GF-D8 (cell line): ENCODE results near the gene GOLT1A.

ENCODE experiments used
- DNase-seq: peaks from one replicate; lab custom pipeline; 2025; lab: John Stamatoyannopoulos, UW

GOLT1A gene, protein sequence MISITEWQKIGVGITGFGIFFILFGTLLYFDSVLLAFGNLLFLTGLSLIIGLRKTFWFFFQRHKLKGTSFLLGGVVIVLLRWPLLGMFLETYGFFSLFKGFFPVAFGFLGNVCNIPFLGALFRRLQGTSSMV

DNA sequence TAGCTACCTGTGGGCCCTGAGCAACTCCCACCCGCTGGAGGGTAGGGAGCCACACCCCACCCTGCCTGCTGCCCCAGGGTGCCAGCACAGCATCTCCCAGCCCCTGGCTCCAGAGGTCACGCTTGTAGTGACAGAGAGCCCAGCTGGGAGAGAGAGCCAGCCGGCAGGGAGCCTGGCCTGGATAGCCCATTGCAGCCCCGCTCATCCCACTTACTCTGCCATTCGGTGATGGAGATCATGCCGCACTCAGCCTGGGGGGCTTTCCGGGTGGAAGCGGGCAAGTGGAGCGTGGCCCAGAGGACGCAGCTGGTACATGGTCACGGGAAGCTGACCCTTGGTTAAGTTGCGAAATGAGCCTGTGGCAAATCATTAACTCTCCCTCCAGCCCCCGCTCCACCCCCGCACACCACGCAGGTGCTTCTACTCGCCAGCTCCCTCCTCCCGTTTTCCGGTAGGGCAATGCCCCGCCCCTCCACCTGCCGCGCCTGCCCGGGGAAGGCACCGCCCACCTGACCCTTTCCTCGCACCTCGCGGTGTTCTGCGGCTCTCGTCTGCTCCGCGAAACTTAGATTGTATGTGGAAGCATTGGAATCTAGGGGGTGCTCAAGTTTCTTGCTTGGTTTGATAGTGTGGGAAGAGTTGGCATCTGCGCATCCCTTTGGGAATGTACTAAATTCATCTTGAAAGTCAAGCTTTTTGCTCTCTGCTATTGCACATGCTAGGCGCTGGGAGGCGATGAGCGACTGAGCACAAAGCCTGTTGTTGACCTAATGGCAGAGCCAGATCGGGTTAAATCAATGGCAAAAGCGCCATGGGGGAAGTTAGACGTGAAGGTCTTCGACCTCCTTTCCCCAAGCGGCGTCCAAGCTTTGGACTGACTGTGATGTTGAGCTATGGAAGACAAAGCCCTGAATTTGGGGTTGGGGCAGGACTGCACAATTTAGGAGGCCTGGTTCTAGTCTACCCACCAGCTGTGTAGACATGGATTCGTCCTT lies at the start of gene GOLT1A:
Gene GOLT1A, minus strand, starts transcription at position 321 of the 995 bp plus-strand sequence. Its CDS starts 82 bp downstream, at position 239.
- no peak for DNase-seq

- DNase-seq = no peak
These were observed 49.6 kb upstream of the GOLT1A start for GRCh38 chr1:204263254-204263910.

GRCh38 chr1:204262506-204263253 lies 48.9 kb upstream of the GOLT1A start:
- no peak for DNase-seq

DNA sequence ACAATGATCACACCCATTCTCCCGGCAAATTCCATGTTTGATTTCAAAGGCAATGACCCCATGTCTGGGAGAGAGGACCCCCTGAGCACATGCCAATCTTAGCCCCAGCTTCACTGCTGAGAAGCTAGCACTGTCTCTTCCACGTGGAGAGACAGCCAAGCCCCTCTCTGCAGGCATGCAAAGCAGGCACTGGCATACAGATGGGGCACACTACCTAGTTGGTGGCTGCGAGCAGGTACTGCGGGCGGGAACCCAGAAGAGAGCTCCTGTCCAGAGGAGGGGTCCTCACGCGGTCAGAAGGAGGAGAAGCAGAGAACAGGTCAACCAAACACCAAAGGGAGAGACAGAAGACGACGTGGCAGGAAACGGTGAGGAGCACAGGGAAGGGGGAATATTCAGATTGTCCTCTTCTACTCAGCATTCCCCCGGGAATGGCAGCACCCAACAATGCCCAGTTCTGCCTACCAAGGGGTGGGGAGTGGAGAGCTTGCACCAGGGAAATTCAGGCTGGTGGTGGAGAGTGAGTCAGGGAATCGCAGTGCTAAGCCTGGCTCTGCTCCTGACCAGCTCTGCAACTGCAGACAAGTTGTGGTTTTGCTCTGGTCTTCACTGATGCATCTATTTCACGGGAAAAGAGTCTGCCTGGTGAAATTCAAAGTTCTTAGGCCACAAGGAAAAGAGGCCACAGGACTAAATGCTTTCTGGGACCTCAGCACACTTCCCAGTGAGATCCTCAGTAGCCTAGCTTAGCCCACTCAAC lies 48.1 kb upstream of the GOLT1A start:
- DNase-seq = no peak

DNA sequence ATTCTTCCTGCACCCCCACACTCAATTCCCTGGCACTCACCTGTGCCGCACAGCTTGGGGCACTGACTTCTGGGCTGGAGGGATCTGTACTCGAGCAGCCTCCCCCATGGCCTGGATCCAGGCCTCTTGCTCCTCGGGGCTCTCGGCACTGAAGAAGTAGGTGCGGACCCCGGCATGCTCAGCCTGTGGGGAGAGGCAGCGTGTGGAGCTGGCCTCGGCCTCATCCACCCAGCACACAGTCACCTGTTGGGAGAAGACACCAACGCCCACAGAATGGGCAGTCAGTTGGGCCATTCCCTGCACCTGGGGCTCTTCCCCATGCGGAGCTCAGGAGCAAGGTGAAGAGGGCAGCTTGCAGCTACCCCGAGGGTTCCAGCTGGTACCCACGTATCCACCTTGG lies 47.5 kb upstream of the GOLT1A start:
- no peak for DNase-seq

GRCh38 chr1:204260601-204261197 lies 46.9 kb upstream of the GOLT1A start:
- no peak for DNase-seq

GRCh38 chr1:204259782-204260181 lies 46.0 kb upstream of the GOLT1A start:
- DNase-seq = no peak

GRCh38 chr1:204259196-204259595 lies 45.4 kb upstream of the GOLT1A start:
- DNase-seq = no peak

DNA sequence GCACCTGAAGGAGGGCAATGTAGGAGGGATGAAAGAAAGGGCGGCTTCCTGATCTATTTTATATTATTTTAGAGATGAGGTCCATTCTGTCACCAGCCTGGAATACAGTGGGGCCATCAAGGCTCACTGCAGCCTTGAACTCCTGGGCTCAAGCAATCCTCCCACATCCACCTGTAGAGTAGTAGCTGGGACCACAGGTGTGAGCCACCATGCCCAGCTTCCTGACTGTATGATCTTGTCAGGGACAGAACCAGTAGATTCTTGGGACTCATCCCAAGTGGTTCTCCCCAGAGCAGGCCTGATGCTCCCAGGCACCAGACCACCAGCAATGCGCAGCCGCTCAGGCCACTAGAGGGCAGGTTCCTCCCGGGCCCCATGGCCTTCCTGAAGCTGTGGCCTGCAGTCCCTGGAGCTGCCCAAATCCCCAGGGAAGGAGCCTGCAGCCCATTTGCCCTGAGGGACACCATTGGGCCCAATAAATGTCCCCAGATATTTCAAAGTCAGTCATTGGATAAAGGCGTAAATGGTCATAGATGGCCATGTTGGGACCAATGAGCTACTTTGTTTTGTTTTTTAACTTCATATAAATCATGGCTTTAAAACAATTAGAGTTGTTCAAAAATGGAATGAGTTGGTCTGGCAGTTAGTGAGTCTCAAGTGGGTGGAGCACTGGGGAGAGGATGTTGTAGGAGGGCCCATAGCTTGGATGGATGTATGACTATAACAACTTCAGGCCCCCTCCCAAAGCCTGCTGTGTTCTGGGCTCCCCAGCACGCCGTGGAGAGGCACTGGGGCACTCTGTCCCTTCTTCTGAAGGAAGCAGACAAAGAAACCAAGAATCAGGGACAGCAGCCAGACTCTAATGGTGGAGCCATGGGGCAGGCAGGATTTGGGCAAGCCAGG lies 44.7 kb upstream of the GOLT1A start:
- no peak for DNase-seq

- no peak for DNase-seq
These were observed 43.7 kb upstream of the GOLT1A start for GRCh38 chr1:204257446-204257845.

- no peak for DNase-seq
These were observed 42.7 kb upstream of the GOLT1A start for GRCh38 chr1:204256531-204256930.

- no peak for DNase-seq
These were observed 42.2 kb upstream of the GOLT1A start for GRCh38 chr1:204255966-204256365.

GRCh38 chr1:204255225-204255624 lies 41.4 kb upstream of the GOLT1A start:
- no peak for DNase-seq

DNA sequence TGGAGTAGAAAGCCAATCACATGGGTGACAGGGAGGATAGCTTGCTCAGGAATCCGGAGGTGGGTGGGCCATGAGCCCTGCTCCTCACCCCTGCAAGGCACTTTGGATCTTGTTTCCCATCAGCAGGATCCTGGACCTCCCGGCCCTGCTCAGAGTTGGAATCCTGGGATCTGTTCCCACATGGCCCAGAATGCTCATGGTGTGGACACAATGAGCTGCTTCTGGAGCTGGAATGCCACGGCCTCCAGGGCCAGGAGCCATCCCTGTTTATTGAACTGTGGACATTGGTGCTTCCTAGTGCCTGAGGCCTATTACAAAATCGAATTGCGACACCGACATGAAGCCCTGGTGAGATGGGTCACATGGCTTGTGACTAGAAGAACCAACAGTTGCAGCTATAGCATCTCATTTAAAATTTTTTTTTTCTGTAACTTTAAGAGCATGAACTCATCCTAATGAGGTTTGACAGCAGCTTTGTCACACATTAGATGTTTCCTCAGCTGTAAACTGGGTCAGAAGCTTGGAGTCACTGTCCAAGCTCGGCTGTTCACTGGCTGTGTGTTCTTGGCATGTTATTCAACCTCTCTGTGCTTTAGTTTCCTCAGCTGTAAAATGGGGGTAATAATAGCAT lies 40.4 kb upstream of the GOLT1A start:
- DNase-seq = no peak

- no peak for DNase-seq
These were observed 38.3 kb upstream of the GOLT1A start for GRCh38 chr1:204251926-204252689.

DNA sequence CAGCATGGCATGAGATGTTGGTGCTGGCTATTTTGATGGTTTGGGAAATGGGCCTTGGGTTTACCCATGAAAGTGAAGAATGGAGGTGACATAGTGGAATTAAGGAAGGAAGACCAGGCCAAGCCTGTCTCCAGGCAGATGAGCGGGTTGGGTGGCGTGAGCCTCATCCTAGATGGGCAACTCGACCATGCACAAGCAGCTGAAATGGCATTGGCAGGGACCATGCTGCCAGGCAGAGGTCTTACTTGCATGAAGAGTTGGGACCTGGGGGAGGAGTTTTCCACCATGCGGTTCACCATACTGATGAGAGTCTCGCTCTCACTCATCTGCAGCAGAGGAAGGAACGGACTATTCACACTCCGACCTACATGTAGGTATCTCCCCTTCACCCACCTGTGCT lies 37.5 kb upstream of the GOLT1A start:
- no peak for DNase-seq

DNA sequence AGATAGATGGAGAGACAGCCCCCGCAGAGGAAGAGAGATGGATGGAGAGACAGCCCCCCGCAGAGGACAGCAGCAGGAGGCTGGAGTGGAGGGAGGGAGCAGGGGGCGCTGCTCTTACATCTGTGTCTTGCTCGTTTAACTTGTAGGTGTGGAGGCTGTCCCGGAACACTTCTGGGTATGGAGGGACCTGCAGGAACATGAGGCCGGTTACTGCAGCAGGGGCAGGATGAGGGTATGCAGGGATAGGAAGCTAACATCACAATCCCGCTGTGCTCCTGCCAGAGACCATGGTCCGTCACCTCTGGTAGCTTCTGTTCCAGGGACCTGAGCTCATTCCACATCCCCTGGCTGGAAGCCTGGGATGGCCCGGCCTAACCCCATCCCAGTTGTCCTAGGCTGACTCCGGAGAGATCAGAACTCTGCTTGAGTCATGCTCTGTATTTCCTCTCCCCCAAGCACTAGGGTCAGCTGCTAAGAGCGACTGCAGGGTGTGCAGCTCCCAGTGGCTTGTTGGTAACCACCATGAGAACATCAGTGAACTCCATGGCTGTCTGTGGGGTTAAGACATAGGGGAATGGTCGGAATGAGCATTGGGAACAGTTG lies 36.7 kb upstream of the GOLT1A start:
- no peak for DNase-seq

- DNase-seq = no peak
These were observed 36.1 kb upstream of the GOLT1A start for GRCh38 chr1:204249736-204250427.
